Psoas muscle (tissue), 8 donors: Measurements from ENCODE around the gene URB1. TPM values are rescaled to one million over a fixed set of nuclear protein-coding genes. Genes with fewer than 3 reads are reported as not detected.

Source experiments
- ATAC-seq, 4 donors: fragments of 200-7000 bp; cut with Tn5 transposase; one replicate each; pipeline ENCODE4 v1.9.1; 2020; ENCODE audit warnings: moderate library complexity in 3 of 4, mild to moderate bottlenecking in 2 of 4
- DNase-seq, 2 donors: peaks; one replicate each; pipeline ENCODE4 v3.0.0-alpha.2; 2020
- H3K27ac ChIP-seq: fragments of 200-600 bp; one replicate; pipeline ENCODE4 v1.8.0; 2022
- H3K27me3 ChIP-seq, 3 donors: fragments of 200-600 bp in 1 of 3; one replicate each; pipeline versions ENCODE4 v1.6.1 to v1.8.0; 2013 to 2022; ENCODE audit warnings: low read length in 2 of 3, mild to moderate bottlenecking in 2 of 3, moderate library complexity in 1 of 3; ENCODE audit not compliant: insufficient read depth in 3 of 3
- H3K36me3 ChIP-seq, 2 donors: fragments of 200-600 bp in 1 of 2; one replicate each; pipeline versions ENCODE4 v1.6.1 to v1.8.0; 2013 to 2022; ENCODE audit warnings: low read depth in 1 of 2, mild to moderate bottlenecking in 1 of 2, moderate library complexity in 1 of 2; ENCODE audit not compliant: insufficient read depth in 1 of 2
- H3K4me1 ChIP-seq: fragments of 200-600 bp; one replicate; pipeline ENCODE4 v1.8.0; 2022
- H3K4me3 ChIP-seq: fragments of 200-600 bp; one replicate; pipeline ENCODE4 v1.8.0; 2022; ENCODE audit warnings: mild to moderate bottlenecking
- H3K9me3 ChIP-seq: fragments of 200-600 bp; one replicate; pipeline ENCODE4 v1.8.0; 2022
- WGBS, 3 donors: extraction: QIAGEN DNeasy Blood & Tissue Kit; methylation state at CpG; one replicate each; pipeline versions ENCODE4 v1.1.6 to v1.1.7; 2013; 5-methylcytosine and 5-hydroxymethylcytosine counted together
- intact Hi-C, 2 donors: fragments of 100-400 bp; cut with DNase I; formaldehyde crosslinking; loops; one replicate each; pipeline versions ENCODE4 v1.11.0 to v1.14.2; 2022
- polyA plus RNA-seq, 3 donors: library from polyadenylated mRNA; stranded (reverse); fragments of 200-250 nt; gene quantifications; one replicate each; pipeline ENCODE4 v1.2.3, GENCODE V29; 2013
- total RNA-seq, 4 donors: library from RNA; stranded (reverse); fragmentation: NEBNext Ultra II Directional in 2 of 4; extraction: Animal tissue kit (Norgen Biotek cat#: 25700) in 2 of 4; gene quantifications; one replicate each; pipeline versions ENCODE4 v1.2.1 to v1.2.4, GENCODE V29; 2021 to 2023
- TF ChIP-seq, protein P1 (sequence below): fragments of 200-600 bp; IDR thresholded peaks from one replicate; pipeline ENCODE4 v1.8.0; 2022; ENCODE audit warnings: antibody characterized with exemption
- donor health status: healthy with polysubstance abuse.
- donor health status: DM: no; HTN: no; CAD: no; lungs with moderate emphysema.
- donor health status: Bipolar disorder and iron deficiency.
- donor health status: healthy.
- donor health status: DM: yes; HTN: yes; CAD: no.
- donor health status: DM: no; HTN: no; CAD: no.
- donor health status: DM: no; HTN: no; CAD: no.
- donor health status: DM: yes; HTN: yes; CAD: no.

The URB1 gene
- total and polyA plus RNA-seq, 7 donors: 4.8 to 19.8 (median 12.9) TPM

DNA sequence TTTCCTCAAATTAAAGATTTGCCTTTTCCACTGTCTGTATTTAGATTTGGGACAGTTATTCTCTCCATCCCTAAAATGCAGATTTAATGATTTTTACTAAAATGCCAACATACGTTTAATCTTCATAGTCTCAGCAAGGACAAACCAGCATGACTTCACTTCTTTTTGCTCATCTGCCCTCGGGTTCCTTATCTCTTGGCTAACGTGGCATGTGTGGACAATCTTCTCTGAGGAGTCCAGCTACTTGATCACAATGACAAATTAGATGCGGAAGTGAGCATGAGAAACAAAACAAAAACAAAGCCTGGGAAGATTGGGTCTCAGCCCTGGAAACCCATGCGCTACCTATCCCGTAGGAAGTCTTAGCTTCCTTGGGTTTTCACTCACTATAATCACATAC, 93.1 kb downstream of the URB1 start:
- ATAC-seq (no peak), DNase-seq (no peak)
- TF ChIP-seq, protein P1, sequence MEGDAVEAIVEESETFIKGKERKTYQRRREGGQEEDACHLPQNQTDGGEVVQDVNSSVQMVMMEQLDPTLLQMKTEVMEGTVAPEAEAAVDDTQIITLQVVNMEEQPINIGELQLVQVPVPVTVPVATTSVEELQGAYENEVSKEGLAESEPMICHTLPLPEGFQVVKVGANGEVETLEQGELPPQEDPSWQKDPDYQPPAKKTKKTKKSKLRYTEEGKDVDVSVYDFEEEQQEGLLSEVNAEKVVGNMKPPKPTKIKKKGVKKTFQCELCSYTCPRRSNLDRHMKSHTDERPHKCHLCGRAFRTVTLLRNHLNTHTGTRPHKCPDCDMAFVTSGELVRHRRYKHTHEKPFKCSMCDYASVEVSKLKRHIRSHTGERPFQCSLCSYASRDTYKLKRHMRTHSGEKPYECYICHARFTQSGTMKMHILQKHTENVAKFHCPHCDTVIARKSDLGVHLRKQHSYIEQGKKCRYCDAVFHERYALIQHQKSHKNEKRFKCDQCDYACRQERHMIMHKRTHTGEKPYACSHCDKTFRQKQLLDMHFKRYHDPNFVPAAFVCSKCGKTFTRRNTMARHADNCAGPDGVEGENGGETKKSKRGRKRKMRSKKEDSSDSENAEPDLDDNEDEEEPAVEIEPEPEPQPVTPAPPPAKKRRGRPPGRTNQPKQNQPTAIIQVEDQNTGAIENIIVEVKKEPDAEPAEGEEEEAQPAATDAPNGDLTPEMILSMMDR: no peak
- no peak overlapping the region for H3K4me3 ChIP-seq
- no peaks in the 10 kb centered on the region for H3K27me3 ChIP-seq
- no peaks in the 10 kb centered on the region for H3K4me1 ChIP-seq
- no peak overlapping the region for H3K27ac ChIP-seq
- intact Hi-C loops: no loop called here
- WGBS, 3 donors: 88 to 90% (median 90%) methylated on average over 6 of the region's 6 CpGs
- H3K36me3 ChIP-seq: peaks cover 0 to 7% of the 10 kb centered on the region in 2 donors
- H3K9me3 ChIP-seq: no peaks in the 10 kb centered on the region

- Histone ChIP-seq H3K27me3 (no peaks in the 10 kb centered on the region), H3K4me3 (no peak within 1 kb of the TSS), H3K36me3 (peaks cover 0 to 7% of the 10 kb centered on the region in 2 donors), H3K9me3 (no peaks in the 10 kb centered on the region), H3K4me1 (no peaks in the 10 kb centered on the region), H3K27ac (no peak within 1 kb of the TSS)
- TF ChIP-seq, protein P1: no peak
- no peak for DNase-seq
- intact Hi-C loops: no loop called here
- WGBS, 3 donors: 89 to 91% (median 89%) methylated on average over 14 of the region's 14 CpGs
- peak in 1 of 4 donors; percentile 20 for ATAC-seq
These were observed 94.1 kb downstream of the URB1 start, which contains the start of gene MRAP for GRCh38 chr21:32298658-32299081. Gene MRAP (plus strand): TSS chr21:32298855. CDS start chr21:32298972, 117 bp downstream.

- H3K9me3 ChIP-seq: no peaks in the 10 kb centered on the region
- peaks cover 0 to 7% of the 10 kb centered on the region in 2 donors for H3K36me3 ChIP-seq
- no peak overlapping the region for H3K4me3 ChIP-seq
- intact Hi-C loops: no loop called here
- WGBS, 3 donors: 77 to 90% (median 86%) methylated on average over 6 of the region's 6 CpGs
- peak in 3 of 4 donors; percentile 31 to 43 (median 37) for ATAC-seq
- H3K27ac ChIP-seq: no peak overlapping the region
- H3K27me3 ChIP-seq: no peaks in the 10 kb centered on the region
- TF ChIP-seq, protein P1: no peak
- no peaks in the 10 kb centered on the region for H3K4me1 ChIP-seq
- no peak for DNase-seq
These were observed 94.7 kb downstream of the URB1 start for GRCh38 chr21:32298148-32298559.

DNA sequence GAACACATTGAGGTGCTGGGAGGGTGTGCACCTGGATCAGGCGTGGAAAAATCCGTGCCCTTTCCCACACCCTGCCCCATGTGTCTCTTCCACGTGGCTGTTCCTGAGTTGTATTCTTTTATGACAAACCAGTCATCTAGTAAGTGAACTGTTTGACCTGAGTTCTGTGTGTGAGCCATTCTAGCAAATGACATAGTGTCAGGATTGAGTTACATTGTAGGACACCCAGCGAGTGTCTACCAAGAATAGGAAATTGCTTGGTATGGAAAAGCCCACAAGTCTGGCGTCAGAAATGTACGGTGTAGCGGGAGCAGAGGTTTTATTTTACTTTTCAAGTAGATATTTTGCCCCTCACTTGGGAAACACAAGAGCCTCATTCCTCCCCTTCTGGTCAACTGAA, 95.4 kb downstream of the URB1 start:
- Histone ChIP-seq H3K27ac (no peak overlapping the region), H3K4me3 (no peak overlapping the region), H3K9me3 (no peaks in the 10 kb centered on the region), H3K27me3 (no peaks in the 10 kb centered on the region), H3K4me1 (no peaks in the 10 kb centered on the region), H3K36me3 (peaks cover 0 to 7% of the 10 kb centered on the region in 2 donors)
- ATAC-seq: peak in 3 of 4 donors; percentile 21 to 66 (median 61)
- WGBS, 3 donors: 77 to 88% (median 85%) methylated on average over 7 of the region's 7 CpGs
- TF ChIP-seq, protein P1: no peak
- no peak for DNase-seq
- intact Hi-C loops: no loop called here

DNA sequence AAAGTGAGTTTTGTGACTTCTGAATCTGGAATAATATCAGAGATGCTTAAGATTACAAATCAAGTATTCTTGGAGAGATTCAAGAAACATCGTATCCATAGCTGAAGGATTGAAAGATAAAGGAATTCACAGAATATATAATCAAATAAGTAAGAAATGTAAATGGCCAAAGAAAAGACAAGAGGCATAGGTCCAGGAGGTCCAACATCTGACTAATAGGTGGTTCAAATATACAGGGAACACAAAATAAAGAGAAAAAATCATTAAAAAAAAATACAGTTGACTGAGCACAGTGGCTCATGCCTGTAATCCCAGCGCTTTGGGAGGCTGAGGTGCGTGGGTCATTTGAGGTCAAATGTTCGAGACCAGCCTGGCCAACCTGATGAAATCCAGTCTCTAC, 107.3 kb downstream of the URB1 start:
- TF ChIP-seq, protein P1: no peak
- intact Hi-C loops: no loop called here
- ATAC-seq (no peak), DNase-seq (no peak)
- Histone ChIP-seq H3K27me3 (no peaks in the 10 kb centered on the region), H3K4me3 (no peak overlapping the region), H3K27ac (no peak overlapping the region), H3K9me3 (no peaks in the 10 kb centered on the region), H3K4me1 (no peaks in the 10 kb centered on the region), H3K36me3 (peaks cover 0 to 6% of the 10 kb centered on the region in 2 donors)
- WGBS, 3 donors: 94 to 98% (median 94%) methylated on average over 4 of the region's 4 CpGs
